Tibial nerve (tissue), 4 donors: Measurements from ENCODE around the gene NTRK3.

Source experiments
- CTCF ChIP-seq, 5 experiments: fragments of 200-600 bp in 3 of 5; fragments of 450-650 bp in 2 of 5; sonication (generic) in 3 of 5; IDR thresholded peaks; one replicate each; pipeline ENCODE4 v1.5.1; 2016 to 2019; ENCODE audit warnings: antibody characterized with exemption in 5 of 5, mild to moderate bottlenecking in 3 of 5, moderate library complexity in 2 of 5
- EP300 ChIP-seq, 2 donors: sonication (generic); formaldehyde crosslinking; IDR thresholded peaks; one replicate each; pipeline ENCODE4 v1.6.1; 2017; ENCODE audit warnings: antibody characterized with exemption in 2 of 2, mild to moderate bottlenecking in 1 of 2

- no peak for TF ChIP-seq EP300 (IDR thresholded peaks at IDR 0.05)
- TF ChIP-seq CTCF (IDR thresholded peaks at IDR 0.05) = no peak
Observed at GRCh38 chr15:87910301-87910700, 346.2 kb downstream of the NTRK3 start.
